HepG2 (cell line): ENCODE results near the gene PEAK3. TPM values are rescaled to one million over a fixed set of nuclear protein-coding genes. Genes with fewer than 3 reads are reported as not detected.

Experiments
- CHD4 ChIP-seq: fragments of 200-600 bp; sonication (generic); IDR thresholded peaks from 2 replicates; pipeline ENCODE4 v1.7.0; 2017; ENCODE audit warnings: mild to moderate bottlenecking, low read length, borderline replicate concordance
- HNRNPH1 ChIP-seq: fragments of 200-400 bp; formaldehyde crosslinking; optimal IDR thresholded peaks from 2 replicates; pipeline ENCODE3; 2017; ENCODE audit warnings: mild to moderate bottlenecking, low read depth, low read length
- HOXD1 ChIP-seq: sonication (generic); formaldehyde crosslinking; IDR thresholded peaks from 2 replicates; pipeline ENCODE4 v1.5.0; 2020; ENCODE audit warnings: missing genetic modification reagents
- JUNB ChIP-seq: sonication (generic); formaldehyde crosslinking; IDR thresholded peaks from 2 replicates; pipeline ENCODE4 v1.8.0; 2022; ENCODE audit warnings: missing genetic modification reagents, mild to moderate bottlenecking, borderline replicate concordance
- MLLT10 ChIP-seq: sonication (generic); formaldehyde crosslinking; IDR thresholded peaks from 2 replicates; pipeline ENCODE4 v1.4.0; 2020; ENCODE audit warnings: missing genetic modification reagents
- MXD1 ChIP-seq: sonication (generic); formaldehyde crosslinking; IDR thresholded peaks from 2 replicates; pipeline ENCODE4 v1.4.0; 2020; ENCODE audit warnings: mild to moderate bottlenecking, missing genetic modification reagents
- SP1 ChIP-seq, 2 experiments: fragments of 450-650 bp in 1 of 2; sonication (generic) in 1 of 2; formaldehyde crosslinking in 1 of 2; IDR thresholded peaks; 2 replicates each; pipeline versions ENCODE4 v1.4.0 to v1.6.1; 2016 to 2020; ENCODE audit warnings: missing genetic modification reagents in 1 of 2
- SRF ChIP-seq: IDR thresholded peaks from 2 replicates; pipeline ENCODE4 v1.6.1; 2011; ENCODE audit warnings: mild to moderate bottlenecking, low read depth, low read length, moderate library complexity
- SRSF9 ChIP-seq: fragments of 200-400 bp; formaldehyde crosslinking; IDR thresholded peaks from 2 replicates; pipeline ENCODE4 v1.6.1; 2018; ENCODE audit warnings: borderline replicate concordance, mild to moderate bottlenecking, low read depth, low read length; ENCODE audit not compliant: insufficient read depth, poor library complexity, severe bottlenecking
- ZNF143 ChIP-seq: sonication (generic); formaldehyde crosslinking; IDR thresholded peaks from 2 replicates; pipeline ENCODE4 v1.4.0; 2020; ENCODE audit warnings: missing genetic modification reagents
- ZNF296 ChIP-seq: sonication (generic); formaldehyde crosslinking; conservative IDR thresholded peaks from 2 replicates; pipeline ENCODE4 v1.5.0; 2020; ENCODE audit warnings: mild to moderate bottlenecking, missing genetic modification reagents
- ZNF703 ChIP-seq: sonication (generic); formaldehyde crosslinking; IDR thresholded peaks from 2 replicates; pipeline ENCODE4 v1.5.1; 2020; ENCODE audit warnings: missing genetic modification reagents, mild to moderate bottlenecking, moderate library complexity, borderline replicate concordance
- ZNF790 ChIP-seq: sonication (generic); formaldehyde crosslinking; IDR thresholded peaks from 2 replicates; pipeline ENCODE4 v1.8.0; 2022; ENCODE audit warnings: missing genetic modification reagents, mild to moderate bottlenecking, borderline replicate concordance
- ZNF816 ChIP-seq: sonication (generic); formaldehyde crosslinking; IDR thresholded peaks from 2 replicates; pipeline ENCODE4 v1.8.0; 2022; ENCODE audit warnings: missing genetic modification reagents, mild to moderate bottlenecking, borderline replicate concordance
- ZXDC ChIP-seq: sonication (generic); formaldehyde crosslinking; IDR thresholded peaks from 2 replicates; pipeline ENCODE4 v1.5.0; 2020; ENCODE audit warnings: mild to moderate bottlenecking, missing genetic modification reagents
- polyA plus RNA-seq, 8 experiments: library from polyadenylated mRNA; depleted of rRNA in 3 of 8; stranded (reverse) in 7 of 8; unstranded in 1 of 8; fragments of >200 nt; fragmentation: Illumina TruSeq in 4 of 8; extraction: Trizol in 4 of 8; gene quantifications; 2 replicates each; pipeline versions ENCODE4 v1.2.1 to v1.2.3, GENCODE V29; 2011 to 2016; ENCODE audit warnings: low read depth in 4 of 8, missing spikeins in 1 of 8, mixed read lengths in 1 of 8; ENCODE audit not compliant: insufficient read depth in 1 of 8
- total RNA-seq, 5 experiments: library from RNA; depleted of rRNA; stranded (reverse); fragments of >200 nt; fragmentation: Illumina TruSeq; extraction: Trizol; gene quantifications; 2 replicates each; pipeline ENCODE4 v1.2.3, GENCODE V29; 2016; ENCODE audit warnings: low read depth in 1 of 5
- TF ChIP-seq, protein P1 (sequence below): sonication (generic); formaldehyde crosslinking; IDR thresholded peaks from 2 replicates; pipeline ENCODE4 v1.5.0; 2020; ENCODE audit warnings: missing genetic modification reagents, mild to moderate bottlenecking, borderline replicate concordance
- TF ChIP-seq, protein P2 (sequence below): sonication (generic); formaldehyde crosslinking; IDR thresholded peaks from 2 replicates; pipeline ENCODE4 v1.9.0; 2021; ENCODE audit warnings: missing genetic modification reagents, borderline replicate concordance
- TF ChIP-seq, protein P3 (sequence below): sonication (generic); formaldehyde crosslinking; conservative IDR thresholded peaks from 2 replicates; pipeline ENCODE4 v1.4.0; 2020; ENCODE audit warnings: missing genetic modification reagents

PEAK3 gene
- total and polyA plus RNA-seq, 2 of the 13 experiments (the other 11 are each of a cell fraction or from before 2014, with no cell fraction given) = not detected

DNA sequence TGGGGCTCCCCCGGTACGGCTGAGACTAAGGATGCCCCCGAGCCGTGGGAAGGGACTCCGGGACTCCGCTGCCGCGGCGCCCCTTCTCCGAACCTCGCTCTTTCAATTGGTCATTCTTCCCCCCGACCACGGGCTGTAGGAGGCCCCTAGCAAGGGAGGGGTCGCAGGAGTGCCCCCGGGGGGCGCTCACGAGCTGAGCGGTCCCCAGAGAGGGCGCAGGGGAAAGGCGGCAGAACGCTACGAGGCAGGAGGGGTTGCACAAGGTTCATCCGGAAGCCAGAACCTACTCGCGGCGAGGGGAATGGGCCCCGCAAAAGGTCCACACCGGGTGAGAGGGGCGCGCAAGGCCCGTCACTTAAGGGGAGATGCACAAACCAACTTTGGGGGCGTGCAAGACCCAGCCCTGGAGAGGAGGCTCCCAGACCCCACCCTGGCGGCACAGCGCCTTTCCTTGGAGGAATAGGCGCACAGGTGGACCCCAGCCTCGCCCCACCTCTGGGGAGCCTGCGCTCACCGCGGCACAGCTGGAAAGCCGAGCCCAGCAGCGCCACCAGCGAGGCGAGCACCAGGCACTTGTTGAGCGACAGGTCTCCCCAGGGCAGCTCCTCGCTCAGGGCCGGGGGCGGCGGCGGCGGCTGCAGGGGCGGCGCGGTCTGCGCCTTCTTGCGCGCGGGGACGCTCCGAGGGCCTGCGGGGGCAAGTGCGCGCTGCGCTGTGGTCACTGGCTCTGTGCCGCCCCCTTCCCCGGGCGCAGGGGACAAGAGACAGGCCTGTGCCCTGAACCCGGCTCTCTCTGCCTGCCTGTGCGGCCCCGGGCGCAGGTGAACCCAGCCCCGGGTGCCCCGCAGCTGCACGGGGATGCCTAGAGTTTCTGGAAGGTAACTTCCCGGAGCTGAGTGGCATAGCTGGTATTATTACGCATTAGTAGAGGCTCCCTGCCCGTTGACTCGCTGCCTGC is 28.6 kb downstream of the PEAK3 start (continued):
- TF ChIP-seq SRSF9 (no peak), SRF (no peak), SP1 (IDR thresholded peaks at IDR 0.05) (no peak), SP1 (CRISPR knock-in tag; IDR thresholded peaks at IDR 0.05) (no peak), ZNF816 (no peak), ZNF296 (CRISPR knock-in tag) (no peak), HOXD1 (CRISPR knock-in tag) (no peak), ZNF790 (CRISPR knock-in tag) (no peak), MXD1 (CRISPR knock-in tag) (no peak; the same call in 1 of the 2 replicates), CHD4 (no peak), MLLT10 (CRISPR knock-in tag) (no peak), ZXDC (CRISPR knock-in tag) (no peak), ZNF703 (CRISPR knock-in tag) (no peak), HNRNPH1 (no peak), ZNF143 (CRISPR knock-in tag) (no peak), JUNB (CRISPR knock-in tag) (no peak)
- TF ChIP-seq, protein P1, sequence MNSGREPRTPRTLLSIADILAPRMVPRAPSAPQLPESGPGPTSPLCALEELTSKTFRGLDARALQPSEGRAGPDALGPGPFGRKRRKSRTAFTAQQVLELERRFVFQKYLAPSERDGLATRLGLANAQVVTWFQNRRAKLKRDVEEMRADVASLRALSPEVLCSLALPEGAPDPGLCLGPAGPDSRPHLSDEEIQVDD (CRISPR knock-in tag) = no peak
- TF ChIP-seq, protein P2, sequence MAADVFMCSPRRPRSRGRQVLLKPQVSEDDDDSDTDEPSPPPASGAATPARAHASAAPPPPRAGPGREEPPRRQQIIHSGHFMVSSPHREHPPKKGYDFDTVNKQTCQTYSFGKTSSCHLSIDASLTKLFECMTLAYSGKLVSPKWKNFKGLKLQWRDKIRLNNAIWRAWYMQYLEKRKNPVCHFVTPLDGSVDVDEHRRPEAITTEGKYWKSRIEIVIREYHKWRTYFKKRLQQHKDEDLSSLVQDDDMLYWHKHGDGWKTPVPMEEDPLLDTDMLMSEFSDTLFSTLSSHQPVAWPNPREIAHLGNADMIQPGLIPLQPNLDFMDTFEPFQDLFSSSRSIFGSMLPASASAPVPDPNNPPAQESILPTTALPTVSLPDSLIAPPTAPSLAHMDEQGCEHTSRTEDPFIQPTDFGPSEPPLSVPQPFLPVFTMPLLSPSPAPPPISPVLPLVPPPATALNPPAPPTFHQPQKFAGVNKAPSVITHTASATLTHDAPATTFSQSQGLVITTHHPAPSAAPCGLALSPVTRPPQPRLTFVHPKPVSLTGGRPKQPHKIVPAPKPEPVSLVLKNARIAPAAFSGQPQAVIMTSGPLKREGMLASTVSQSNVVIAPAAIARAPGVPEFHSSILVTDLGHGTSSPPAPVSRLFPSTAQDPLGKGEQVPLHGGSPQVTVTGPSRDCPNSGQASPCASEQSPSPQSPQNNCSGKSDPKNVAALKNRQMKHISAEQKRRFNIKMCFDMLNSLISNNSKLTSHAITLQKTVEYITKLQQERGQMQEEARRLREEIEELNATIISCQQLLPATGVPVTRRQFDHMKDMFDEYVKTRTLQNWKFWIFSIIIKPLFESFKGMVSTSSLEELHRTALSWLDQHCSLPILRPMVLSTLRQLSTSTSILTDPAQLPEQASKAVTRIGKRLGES (CRISPR knock-in tag) = no peak
- TF ChIP-seq, protein P3, sequence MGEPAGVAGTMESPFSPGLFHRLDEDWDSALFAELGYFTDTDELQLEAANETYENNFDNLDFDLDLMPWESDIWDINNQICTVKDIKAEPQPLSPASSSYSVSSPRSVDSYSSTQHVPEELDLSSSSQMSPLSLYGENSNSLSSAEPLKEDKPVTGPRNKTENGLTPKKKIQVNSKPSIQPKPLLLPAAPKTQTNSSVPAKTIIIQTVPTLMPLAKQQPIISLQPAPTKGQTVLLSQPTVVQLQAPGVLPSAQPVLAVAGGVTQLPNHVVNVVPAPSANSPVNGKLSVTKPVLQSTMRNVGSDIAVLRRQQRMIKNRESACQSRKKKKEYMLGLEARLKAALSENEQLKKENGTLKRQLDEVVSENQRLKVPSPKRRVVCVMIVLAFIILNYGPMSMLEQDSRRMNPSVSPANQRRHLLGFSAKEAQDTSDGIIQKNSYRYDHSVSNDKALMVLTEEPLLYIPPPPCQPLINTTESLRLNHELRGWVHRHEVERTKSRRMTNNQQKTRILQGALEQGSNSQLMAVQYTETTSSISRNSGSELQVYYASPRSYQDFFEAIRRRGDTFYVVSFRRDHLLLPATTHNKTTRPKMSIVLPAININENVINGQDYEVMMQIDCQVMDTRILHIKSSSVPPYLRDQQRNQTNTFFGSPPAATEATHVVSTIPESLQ (CRISPR knock-in tag) = no peak
